NCI-H1417 treated with DMSO at 0.1 percent for 48 hours (cell line): ENCODE measurements around the gene RBMS1.
"Not testable (repeated sequence)": the region's sequence is repeated elsewhere in the genome, so short reads cannot be mapped to it uniquely, and the experiment has no call there.

Source experiments
- DNase-seq: peaks from one replicate; lab custom pipeline; 2025; lab: John Stamatoyannopoulos, UW

RBMS1 gene

DNA sequence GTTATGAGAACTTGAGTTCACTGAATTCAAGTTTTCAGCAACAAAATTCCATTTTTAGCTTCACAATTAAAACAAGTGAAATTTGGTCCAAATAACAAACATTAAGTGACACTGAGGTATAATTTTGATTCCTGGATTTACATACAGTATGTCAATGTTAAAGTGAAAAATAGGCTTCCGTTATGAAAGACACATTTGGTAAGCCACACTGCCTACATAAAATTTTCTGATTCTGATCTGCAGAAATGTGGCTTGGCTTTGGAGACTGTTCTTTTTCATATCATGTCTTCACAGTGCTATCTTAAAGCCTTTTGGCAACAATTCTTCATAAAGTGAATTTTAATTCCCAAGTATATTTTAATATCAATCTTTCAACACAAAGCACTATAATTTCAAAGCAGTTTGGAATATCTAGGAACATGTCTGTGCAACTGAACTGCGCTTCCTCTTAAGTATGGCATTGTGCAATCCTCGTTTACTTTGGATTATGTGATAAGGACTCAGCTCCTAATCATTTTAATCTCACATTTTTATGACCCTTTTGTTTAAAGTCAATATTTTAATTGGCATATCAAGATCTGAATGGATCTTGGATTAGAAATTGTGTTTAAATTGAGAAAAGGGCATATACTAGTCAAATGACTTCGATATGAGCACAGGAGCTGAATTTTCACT is 60.0 kb downstream of the RBMS1 start:
- DNase-seq, result no peak

DNA sequence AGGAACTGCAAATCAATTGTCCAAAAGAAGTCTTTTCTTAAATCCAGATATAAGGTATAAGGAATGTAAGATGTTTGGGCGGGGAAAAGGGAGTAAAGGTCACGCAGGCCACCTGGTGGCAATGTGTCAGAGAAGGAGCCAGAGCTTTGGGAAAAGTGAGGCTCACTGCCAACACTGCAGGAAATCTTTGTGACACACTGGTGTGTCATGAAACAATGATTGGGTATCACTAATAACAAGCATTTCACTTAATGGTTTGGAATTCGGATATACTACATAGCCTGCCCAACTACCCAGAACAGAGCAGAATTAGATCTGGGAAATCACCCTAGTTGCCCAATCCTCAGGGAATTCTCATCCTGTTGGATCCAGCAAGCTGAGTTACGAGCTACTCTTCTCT is 61.0 kb downstream of the RBMS1 start:
- no peak for DNase-seq

DNA sequence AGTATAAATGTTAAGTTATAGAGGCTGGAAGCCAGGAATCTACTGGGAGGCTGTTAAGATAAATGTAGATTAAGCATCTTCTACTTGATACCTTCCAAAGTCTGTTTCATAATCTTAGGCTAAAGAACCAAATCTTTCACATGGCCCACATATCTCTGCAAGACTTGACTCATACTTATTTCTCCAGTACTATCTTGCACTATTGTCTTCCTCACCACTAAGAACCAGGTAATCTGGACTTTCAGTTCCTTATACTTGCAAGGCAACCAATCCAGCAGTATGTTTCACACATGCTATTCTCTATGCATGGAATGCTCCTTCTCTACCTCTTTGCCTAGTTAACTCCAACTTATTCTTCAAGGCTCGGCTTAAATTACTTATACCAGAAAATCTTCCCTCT is 62.2 kb downstream of the RBMS1 start:
- no peak for DNase-seq

DNA sequence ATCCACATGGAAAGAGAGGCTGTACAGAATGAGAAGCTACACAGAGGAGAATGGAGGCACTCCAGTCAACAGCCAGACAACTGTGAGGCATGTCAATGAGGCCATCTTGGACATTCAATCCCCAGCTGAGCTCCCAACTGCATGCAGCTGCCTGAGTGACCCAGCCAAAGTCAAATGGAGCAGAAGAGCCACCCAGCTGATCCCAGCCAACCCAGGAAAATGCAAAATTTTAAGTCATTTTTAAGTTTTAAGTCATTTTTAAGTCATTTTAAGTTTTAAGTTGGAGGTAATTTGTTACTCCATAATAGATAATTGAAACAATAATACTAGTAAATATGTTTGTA is 63.6 kb downstream of the RBMS1 start:
- DNase-seq, result no peak

DNA sequence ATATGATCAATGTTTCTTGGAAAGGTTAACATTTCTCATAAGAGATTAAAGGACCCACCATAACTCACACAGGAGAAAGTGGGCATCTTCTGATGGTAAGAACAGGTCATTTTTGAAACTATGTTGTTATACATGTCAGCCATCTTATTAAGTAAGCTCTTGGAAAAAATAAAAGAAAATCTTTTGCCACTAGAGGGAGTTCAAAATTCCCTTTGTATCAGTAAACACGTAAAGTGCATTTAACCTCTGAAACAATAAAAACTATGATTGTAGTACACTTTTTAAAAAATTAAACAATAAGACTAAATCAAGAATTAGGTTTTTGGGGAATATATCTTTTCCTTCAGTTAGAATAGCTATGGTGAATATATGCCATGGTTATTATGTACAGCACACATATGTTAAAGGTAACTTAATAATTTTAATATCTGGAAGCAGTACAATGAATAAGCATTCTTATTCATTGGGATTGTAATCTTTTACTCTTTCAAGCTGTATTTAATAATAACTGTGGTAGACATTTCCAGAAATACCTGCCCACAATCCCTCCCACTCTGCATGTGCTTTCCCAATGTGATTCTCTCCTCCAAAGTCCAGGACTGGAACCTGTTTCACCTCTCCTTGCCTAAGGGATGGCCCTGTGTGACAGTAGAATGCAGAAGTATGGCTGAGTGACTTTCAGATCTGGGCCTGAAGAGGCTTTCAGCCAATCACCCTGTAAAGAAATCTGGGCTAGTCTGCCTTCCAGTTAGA is 64.2 kb downstream of the RBMS1 start:
- no peak for DNase-seq

DNA sequence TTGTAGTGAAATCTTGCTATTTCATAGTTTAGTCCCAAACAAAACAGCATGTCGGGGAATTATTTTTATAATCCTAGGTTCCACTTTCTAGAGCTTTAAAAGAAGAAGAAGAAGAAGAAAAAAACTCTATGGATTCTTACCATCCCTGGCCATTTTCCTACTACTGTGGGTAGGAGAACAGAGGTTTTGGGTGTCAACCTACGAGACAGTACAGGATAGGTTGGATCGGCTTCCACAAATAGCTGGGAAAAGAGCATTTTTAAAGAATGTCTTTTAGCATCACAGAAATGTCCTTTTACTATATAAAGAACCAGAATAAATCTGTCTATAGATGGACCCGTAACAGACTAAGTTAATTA is 65.2 kb downstream of the RBMS1 start:
- no peak for DNase-seq

DNA sequence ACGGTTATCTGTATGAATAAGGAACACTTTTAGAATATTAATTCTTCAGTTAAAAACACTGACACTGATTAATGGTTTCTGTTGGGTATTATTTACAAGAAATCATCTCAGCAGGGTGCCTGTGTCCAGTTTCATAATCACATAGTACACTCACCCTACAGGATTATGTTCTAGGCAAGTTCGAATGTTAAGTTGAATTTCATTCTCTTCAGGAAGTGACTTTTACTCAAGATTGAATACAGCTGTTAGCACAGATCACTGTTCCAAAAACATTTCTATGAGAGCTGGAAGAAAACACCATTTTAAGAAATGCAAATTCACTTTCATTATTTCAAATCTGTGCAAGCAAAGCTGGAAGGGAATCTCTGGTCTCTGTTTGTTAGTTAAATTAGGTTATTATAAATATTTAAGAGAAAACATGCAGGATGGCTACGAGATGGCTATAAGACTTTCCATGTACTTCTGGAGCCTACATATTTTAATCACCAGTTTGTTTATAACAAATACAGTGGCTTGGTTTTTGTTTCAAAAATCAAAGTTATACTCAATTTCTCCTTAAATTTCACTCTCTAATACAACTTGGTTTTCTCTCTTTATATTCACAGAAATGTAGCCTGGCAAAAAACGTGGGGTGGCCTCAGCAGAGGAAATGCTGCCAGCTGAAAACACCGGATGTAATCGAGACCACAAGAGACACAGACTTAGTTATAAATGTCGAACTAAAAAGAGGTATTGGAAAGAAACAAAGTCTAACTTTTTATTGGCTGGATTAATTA is 65.8 kb downstream of the RBMS1 start:
- DNase-seq, result no peak

DNA sequence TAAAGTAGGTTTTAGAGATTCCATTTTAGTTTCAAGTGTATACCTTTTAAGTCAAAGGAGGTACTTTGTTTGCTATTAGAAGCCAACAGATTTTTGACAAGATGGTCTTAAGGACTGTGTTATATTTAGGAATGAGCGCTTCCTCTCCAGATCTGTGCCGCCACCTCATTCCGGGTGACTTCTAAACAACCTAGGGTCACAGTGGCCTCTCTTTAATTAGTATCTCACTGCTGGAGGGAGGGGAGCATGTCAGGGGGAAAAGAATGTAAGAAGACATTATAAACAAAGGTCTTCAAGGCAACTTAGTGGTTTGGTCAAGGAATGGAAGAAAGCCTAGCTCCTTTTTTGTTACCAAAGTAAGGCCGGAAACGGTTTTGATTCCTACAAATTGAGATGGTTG is 67.0 kb downstream of the RBMS1 start:
- no peak for DNase-seq

DNA sequence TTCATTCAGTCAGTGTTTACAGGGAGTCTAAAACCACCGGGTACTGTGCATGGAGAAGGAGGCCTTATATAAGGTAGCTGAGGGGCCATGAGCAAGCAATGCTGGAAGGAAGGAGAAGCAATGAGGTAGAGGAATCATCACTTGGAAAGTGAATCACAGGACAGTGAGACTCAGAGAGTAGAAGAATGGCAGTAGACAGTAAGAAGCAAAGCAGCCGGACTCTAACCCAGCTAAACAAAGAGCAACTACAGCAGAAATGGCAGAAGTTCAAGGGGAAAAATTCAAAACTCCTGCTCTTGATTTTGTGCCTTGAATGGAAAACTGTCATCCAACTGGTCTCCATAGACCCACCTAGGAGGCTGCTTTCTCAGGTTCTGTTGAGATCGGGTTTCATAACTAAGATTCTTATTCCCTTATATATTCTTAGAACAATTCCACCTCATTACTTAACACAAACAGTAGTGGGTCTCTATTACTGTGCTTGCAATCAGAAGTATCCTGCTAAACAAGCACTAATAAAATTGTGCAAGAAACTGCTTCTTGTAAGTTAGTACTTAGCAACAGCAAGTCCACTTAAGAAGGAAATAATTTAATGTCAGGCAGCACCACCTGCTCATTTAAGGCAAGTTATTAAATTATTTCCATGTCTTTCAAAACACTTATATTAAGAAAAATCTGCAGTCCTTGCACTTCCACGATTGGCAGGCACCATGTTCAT is 68.0 kb downstream of the RBMS1 start:
- DNase-seq, result no peak

DNA sequence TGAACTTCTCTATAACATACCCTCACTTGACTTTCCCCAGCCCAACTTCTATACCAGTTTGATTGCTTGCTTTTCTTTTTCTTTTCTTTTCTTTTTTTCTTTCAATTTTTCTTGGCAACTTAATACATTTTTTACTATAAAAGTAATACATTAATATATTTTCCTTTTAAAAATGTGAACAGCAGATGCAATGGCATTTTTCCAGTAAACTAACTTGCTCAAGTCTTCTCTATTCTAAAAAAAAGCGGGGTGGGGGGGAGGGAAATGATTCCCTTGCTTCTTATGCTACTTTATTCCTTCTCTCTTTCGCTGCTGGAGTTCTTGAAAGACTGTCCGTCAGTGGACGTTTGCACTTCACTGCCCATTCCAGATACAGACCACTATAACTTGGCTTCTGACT is 70.5 kb downstream of the RBMS1 start:
- DNase-seq, result no peak

DNA sequence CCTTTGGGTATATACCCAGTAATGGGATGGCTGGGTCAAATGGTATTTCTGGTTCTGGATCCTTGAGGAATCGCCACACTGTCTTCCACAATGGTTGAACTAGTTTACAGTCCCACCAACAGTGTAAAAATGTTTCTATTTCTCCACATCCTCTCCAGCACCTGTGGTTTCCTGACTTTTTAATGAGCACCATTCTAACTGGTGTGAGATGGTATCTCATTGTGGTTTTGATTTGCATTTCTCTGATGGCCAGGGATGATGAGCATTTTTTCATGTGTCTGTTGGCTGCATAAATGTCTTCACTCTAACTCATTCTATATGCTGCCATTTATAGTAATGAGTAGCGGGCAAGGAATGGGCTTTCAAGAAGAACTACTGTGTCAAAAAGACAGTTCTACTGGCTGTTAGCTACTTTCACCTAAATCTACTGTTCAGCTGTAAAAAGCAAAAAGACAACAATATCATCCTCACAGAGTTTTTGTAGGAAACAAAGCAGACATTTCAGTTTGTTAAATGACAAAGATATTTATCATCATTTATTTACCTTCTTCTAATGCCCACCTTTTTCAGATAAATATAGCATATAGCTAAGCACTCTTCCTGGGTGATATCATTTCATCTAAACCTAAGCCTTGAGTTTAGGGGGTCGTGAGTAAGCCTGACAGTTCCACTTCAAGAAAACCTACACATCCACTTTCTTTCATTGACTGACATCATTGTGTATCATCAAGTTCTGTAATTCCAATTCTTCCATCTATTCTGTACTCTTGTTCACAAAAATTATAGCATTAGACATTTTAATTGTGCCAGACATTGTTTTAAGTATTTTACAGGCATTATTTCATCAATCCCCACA is 71.7 kb downstream of the RBMS1 start:
- not testable (repeated sequence) for DNase-seq

DNA sequence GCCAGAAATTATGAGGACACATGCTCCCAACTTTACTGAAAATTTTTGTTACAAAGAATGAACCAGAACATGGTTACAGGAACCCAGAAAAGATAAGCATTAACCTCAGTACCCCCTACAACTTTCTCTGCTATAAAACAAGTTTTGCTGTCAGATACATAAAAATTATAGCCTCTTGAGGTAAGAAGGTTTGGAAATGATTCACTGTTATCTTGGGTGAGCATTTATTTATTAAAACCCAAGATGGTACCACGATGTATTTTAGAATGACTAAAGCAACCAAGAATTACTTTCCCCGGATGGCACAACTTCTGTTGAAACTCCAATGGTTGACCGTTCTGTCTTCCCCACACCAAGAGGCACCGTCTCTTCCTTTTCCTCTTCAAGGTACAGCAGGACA is 72.9 kb downstream of the RBMS1 start:
- no peak for DNase-seq

DNA sequence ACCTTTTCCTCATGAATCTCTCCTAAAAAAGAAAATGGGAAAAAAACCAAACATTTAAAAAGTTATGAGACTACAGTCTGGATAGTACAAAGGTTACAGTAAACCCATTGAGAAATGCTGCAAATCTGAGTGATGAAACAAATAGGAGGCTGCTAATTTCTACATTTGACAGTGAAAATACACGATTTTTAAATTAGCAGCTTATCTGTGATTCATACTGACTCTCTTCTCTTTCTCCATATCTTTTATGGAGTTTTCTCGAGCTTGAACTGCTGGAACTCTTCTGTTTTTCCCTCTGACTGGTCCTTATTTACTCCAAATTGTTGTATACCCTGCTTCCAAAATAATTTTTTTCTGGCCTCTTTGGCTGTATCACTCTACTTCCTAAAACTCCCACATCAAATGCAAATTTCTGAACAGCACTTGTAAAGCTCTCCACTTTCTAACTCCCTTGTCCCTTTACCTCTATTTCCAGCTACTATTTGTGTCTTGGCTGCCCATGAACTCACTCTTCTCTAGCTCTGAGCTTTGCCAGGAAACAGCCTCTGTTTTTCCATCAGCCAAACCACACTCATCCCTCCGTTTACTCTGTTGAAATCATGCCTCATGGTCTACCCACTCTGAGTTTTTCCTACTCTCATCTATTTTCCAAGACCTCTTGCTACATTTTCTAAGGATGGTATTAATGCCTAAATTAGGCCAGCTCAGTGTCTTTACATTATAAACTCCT is 73.7 kb downstream of the RBMS1 start:
- no peak for DNase-seq

DNA sequence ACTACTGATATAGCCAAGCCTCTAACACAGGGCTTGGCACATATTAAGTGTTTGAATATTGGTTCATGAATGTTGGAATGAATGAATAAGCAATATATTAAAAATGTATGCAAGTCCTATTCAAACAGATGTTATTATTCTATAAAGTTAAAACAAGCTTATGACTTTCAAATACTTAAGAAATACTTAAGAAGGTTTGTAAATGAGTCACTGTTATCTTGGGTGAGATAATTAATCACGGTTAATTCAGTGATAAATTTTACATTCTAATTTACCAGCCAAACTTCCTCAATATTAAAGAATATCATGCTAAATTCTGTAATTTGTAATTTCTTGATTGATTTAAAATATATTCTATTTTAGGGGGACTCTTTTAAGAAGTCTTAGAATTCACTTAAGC is 74.8 kb downstream of the RBMS1 start:
- DNase-seq, result no peak

DNA sequence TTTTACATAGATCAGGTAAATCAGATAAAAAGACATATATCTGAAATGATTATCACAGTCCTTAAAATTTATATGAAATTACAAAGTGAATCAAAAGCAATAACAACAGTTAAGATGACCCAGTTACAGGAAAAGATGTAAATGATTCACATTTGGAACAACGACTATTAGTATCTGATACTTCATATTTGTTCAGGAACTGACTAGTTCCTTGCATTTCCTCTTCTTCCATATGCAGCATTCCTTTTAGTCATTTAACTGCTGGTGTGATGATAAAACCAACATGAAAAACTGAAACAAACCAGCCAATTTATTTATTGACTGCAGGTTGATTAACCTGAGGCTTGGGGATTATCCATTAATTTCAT is 75.2 kb downstream of the RBMS1 start:
- no peak for DNase-seq

DNA sequence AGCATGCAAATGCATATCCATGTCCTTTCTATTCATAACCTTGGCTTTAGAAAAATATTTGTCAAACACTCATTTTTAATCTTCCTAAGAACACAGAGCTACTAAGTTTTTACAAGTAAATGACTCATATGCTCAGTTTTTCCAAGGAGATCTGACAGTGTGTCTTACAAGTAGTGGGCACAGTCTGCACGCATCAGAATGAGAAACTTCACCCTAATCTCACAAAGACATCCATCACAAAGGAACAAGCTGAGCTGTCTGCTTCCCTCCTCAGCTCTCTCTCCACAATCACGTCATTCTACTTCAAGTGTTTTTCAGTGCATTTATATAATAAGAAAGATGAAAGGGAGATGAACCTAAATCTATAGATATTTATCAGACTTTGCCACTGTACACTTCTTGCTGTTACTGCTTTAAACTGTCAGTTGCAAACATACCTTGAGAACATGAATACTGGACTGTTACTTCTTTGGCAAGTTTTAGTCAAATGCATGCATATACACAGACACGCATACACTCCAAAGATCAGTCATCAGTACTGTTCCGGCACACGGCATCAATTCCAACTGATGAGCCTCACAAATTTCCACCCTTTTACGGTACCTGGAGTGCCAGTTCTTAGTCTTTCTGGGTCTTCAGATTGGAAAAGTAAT is 75.7 kb downstream of the RBMS1 start:
- DNase-seq, result no peak

DNA sequence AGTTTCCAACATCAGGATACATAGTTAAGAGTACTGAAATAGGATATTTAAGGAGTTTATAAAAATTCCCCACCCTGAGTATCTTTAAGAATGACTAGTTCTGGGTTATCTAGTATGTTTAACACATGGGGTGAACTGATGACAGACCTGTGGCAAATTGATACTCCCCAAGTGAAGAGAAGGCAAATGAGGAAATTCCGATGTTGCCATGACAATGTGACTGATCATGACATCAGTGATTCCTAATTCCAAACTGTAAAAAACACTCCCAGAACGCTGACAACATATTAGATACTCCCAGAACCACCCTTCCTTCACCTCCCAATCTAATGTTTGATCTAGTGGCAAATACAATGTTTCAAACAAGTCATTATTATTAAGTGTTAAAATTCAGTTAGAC is 77.6 kb downstream of the RBMS1 start:
- DNase-seq, result no peak

DNA sequence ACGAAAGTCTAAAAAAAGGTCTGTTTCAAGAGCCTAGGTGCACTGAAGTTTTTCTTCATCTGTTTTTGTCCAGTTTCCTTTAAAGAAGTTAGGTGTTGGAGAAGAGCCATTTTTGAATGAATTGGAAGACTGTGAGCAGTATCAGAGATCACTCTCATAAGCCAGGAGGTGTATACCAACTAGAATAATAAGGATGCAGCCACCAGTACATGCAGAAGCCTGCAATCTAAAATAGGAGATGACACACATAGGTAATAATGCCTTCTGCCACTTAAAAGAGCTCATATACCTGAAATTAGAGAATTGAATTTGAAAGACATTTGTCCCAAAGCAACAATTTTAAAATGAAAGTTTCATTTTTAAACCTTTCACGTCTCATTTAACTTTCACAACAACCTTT is 81.7 kb downstream of the RBMS1 start:
- DNase-seq, result no peak

DNA sequence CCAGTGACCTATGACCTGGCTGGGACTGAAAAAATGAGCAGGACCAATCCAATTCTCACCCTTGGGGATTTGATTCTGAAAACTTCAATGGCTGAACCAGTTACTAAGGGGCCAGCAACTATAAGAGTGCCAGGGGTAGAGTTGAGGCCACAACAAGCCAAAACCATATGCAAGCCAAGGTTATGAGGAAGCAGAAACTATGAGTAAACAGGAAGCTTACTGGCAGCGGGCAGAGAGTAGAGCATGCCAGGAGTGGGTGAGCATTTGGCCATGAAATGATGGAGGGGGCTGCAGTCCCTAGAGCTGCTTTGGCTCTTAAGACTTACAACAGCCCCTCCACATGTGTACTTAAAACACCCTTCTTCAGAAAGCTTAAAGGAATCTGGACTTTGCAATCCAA is 82.4 kb downstream of the RBMS1 start:
- DNase-seq, result no peak

DNA sequence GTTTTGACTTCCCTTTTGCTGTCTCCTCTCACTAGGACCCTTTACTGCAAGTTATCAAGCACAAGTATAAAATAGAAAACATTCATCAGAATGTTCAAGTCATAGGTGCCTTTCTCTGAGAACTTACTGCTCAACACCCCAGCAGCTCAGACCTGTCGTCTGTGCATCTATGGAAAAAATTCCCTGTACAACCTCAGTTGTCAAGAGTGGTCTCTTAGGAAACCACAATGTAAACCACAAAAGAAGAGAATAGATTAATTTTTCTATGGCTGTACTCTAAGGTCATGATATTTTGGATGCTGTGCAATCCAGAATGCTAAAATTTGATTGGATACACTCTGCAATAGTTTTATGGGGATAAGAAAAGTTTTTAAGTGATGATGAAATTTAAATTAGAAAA is 84.1 kb downstream of the RBMS1 start:
- no peak for DNase-seq

DNA sequence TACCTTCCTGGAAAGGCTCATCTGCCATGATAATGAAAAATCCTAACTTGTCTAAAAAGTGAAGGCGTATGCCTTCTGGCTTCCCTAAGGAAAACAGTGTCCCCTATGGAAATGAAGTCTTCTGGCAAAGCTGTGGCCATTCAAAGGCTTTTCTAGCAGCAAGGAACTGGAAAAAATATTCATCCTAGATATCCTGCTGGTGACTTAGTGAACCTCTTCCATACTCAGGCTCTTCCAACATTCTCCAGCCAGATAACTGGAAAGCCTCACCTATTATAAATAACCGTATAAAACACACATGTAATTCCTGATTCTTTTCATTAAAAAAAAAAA is 84.7 kb downstream of the RBMS1 start:
- DNase-seq, result no peak
